ENCODE results near the gene FAP. TPM values are rescaled to one million over a fixed set of nuclear protein-coding genes. Genes with fewer than 3 reads are reported as not detected.

Gene FAP
- total and polyA plus RNA-seq, 2 donors (not counting 3 experiments of a cell fraction or from before 2014, with no cell fraction given) = 1.1 TPM; not detected in 1

DNA sequence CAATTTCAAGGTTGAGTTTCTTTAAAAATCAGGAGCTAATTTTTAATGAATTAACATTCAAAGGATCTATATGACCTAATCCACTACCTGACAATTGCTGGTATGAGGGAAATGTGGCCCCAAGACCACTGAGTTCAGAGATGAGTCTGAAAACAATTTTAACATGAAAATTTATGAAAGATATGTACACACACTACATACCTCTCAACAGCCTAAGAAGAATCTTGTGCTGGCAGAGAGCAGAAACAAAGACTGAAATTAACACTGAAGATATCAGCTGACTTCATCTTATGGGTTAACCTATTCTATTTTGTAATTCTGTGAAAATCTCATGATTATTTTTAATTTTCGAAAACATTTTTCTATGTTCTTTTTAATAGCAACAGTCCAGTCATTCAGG is 1.7 kb downstream of the FAP start:
- CTCF ChIA-PET = interaction anchor here (0.7 to 4.1 kb wide), 8 partner anchors 9 to 64 kb away, joined by 3 to 26 read pairs (median 4); no protein-coding TSS in a partner anchor
- Histone ChIP-seq H3K9ac (replicated peaks; ENCODE audit: extremely low read depth, insufficient read depth, low read length) (no peak overlapping the region), H3K79me2 (ENCODE audit: control insufficient read depth, insufficient read depth, low read length) (no peaks in the 10 kb centered on the region), H2AFZ (ENCODE audit: low read depth, low read length) (no peak overlapping the region), H3K36me3 (ENCODE audit: control insufficient read depth in 2 of 2, extremely low read depth in 1 of 2, insufficient read depth in 2 of 2, low read length in 2 of 2) (no peaks in the 10 kb centered on the region), H3K27me3 (ENCODE audit: control insufficient read depth in 2 of 2, insufficient read depth in 2 of 2, low read length in 2 of 2) (no peaks in the 10 kb centered on the region), H3K9me1 (replicated peaks; ENCODE audit: control insufficient read depth, extremely low read depth, insufficient read depth, low read length) (no peaks in the 10 kb centered on the region), H3K4me1 (ENCODE audit: control insufficient read depth, extremely low read depth, insufficient read depth, low read length) (peaks cover 19% of the 10 kb centered on the region), H3K27ac (ENCODE audit: insufficient read depth, low read depth, low read length) (no peak overlapping the region), H4K20me1 (replicated peaks; ENCODE audit: control insufficient read depth, extremely low read depth, insufficient read depth, low read length) (no peaks in the 10 kb centered on the region), H3K9me3 (replicated peaks; ENCODE audit: control insufficient read depth, insufficient read depth, low read length) (no peaks in the 10 kb centered on the region), H3K4me3 (replicated peaks in 1 of 3; ENCODE audit: insufficient read depth in 1 of 3, low read depth in 1 of 3, low read length in 3 of 3) (no peak overlapping the region), H3K4me2 (ENCODE audit: insufficient read depth, low read length) (no peak overlapping the region)
- POLR2A ChIA-PET = no interaction called here
- DNase-seq (ENCODE audit: low read depth, low spot score) (no peak), FAIRE-seq (no peak)
- BruUV-seq (replicated peaks) = no TSS peak
- intact Hi-C loops (cut with micrococcal nuclease) = no loop called here
- dilution Hi-C loops (cut with MboI; ENCODE audit: extremely low pct_ligation_motif_present, low sequenced_read_pairs) = no loop called here
- no peak for TF ChIP-seq POLR2AphosphoS5 (IDR thresholded peaks at IDR 0.05; ENCODE audit: insufficient read depth, low read depth, low read length)
- no peak for TF ChIP-seq GATA2 (IDR thresholded peaks at IDR 0.05; ENCODE audit: insufficient read depth, insufficient read length, low read depth, low read length)
- no peak for TF ChIP-seq MYC (IDR thresholded peaks at IDR 0.05; ENCODE audit: low read depth, low read length)
- TF ChIP-seq POLR2A (IDR thresholded peaks at IDR 0.05; ENCODE audit: low read depth, low read length) = no peak
- no peak for TF ChIP-seq FOS (IDR thresholded peaks at IDR 0.05; ENCODE audit: borderline replicate concordance, insufficient read depth, low read length)
- TF ChIP-seq JUN (IDR thresholded peaks at IDR 0.05; ENCODE audit: borderline replicate concordance, insufficient read depth, insufficient read length, low read depth) = no peak
- TF ChIP-seq, protein P1, sequence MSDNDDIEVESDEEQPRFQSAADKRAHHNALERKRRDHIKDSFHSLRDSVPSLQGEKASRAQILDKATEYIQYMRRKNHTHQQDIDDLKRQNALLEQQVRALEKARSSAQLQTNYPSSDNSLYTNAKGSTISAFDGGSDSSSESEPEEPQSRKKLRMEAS (IDR thresholded peaks at IDR 0.05; ENCODE audit: insufficient read depth, insufficient read length) = no peak
- TF ChIP-seq, protein P2, sequence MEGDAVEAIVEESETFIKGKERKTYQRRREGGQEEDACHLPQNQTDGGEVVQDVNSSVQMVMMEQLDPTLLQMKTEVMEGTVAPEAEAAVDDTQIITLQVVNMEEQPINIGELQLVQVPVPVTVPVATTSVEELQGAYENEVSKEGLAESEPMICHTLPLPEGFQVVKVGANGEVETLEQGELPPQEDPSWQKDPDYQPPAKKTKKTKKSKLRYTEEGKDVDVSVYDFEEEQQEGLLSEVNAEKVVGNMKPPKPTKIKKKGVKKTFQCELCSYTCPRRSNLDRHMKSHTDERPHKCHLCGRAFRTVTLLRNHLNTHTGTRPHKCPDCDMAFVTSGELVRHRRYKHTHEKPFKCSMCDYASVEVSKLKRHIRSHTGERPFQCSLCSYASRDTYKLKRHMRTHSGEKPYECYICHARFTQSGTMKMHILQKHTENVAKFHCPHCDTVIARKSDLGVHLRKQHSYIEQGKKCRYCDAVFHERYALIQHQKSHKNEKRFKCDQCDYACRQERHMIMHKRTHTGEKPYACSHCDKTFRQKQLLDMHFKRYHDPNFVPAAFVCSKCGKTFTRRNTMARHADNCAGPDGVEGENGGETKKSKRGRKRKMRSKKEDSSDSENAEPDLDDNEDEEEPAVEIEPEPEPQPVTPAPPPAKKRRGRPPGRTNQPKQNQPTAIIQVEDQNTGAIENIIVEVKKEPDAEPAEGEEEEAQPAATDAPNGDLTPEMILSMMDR (IDR thresholded peaks at IDR 0.05; ENCODE audit: extremely low read depth in 1 of 2, insufficient read depth in 1 of 2, low read depth in 1 of 2, low read length in 2 of 2) = no peak
- no peak for TF ChIP-seq EZH2 (IDR thresholded peaks at IDR 0.05; ENCODE audit: borderline replicate concordance, low read depth, low read length, severe bottlenecking)
